Measurements from ENCODE around the gene UBASH3B.

The UBASH3B gene

GRCh38 chr11:122803716-122804115 lies 148.2 kb downstream of the UBASH3B start:
- in situ Hi-C loops (cut with HindIII; ENCODE audit: low sequenced_read_pairs) = loop anchor here (5.0 kb wide), 1 partner anchor 34 kb away; the partner anchor contains the start of gene CRTAM
- no peak for DNase-seq (ENCODE audit: low read depth)
- H3K4me3 ChIP-seq (ENCODE audit: low read depth, low read length) = no peak overlapping the region
- TF ChIP-seq, protein P1, sequence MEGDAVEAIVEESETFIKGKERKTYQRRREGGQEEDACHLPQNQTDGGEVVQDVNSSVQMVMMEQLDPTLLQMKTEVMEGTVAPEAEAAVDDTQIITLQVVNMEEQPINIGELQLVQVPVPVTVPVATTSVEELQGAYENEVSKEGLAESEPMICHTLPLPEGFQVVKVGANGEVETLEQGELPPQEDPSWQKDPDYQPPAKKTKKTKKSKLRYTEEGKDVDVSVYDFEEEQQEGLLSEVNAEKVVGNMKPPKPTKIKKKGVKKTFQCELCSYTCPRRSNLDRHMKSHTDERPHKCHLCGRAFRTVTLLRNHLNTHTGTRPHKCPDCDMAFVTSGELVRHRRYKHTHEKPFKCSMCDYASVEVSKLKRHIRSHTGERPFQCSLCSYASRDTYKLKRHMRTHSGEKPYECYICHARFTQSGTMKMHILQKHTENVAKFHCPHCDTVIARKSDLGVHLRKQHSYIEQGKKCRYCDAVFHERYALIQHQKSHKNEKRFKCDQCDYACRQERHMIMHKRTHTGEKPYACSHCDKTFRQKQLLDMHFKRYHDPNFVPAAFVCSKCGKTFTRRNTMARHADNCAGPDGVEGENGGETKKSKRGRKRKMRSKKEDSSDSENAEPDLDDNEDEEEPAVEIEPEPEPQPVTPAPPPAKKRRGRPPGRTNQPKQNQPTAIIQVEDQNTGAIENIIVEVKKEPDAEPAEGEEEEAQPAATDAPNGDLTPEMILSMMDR (IDR thresholded peaks at IDR 0.05; ENCODE audit: low read depth, low read length, missing control alignments) = no peak

DNA sequence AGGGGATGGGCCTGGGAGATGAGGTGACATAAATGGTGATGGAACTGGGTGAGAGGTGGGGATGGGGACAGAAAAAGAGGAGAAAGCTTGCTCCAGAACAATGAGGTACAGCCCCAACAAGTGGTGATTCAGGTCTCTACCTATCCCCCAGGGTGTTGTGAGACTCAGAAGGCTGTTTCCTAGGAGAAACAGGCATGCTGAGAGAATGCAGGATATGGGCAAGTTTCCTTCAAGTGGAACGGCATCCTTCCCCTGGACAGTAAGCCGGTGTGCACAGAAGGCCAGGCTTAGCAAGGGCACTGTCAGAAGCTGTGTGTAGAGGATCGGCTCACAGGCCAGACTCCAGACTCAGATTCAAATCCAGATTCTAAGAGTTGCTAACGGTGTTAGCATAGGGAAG lies 148.6 kb downstream of the UBASH3B start:
- no peak overlapping the region for H3K4me3 ChIP-seq (ENCODE audit: low read depth, low read length)
- in situ Hi-C loops (cut with HindIII; ENCODE audit: low sequenced_read_pairs) = loop anchor here (5.0 kb wide), 1 partner anchor 33 kb away; the partner anchor contains the start of gene CRTAM
- DNase-seq (ENCODE audit: low read depth) = no peak
- TF ChIP-seq, protein P1 (IDR thresholded peaks at IDR 0.05; ENCODE audit: low read depth, low read length, missing control alignments) = no peak

DNA sequence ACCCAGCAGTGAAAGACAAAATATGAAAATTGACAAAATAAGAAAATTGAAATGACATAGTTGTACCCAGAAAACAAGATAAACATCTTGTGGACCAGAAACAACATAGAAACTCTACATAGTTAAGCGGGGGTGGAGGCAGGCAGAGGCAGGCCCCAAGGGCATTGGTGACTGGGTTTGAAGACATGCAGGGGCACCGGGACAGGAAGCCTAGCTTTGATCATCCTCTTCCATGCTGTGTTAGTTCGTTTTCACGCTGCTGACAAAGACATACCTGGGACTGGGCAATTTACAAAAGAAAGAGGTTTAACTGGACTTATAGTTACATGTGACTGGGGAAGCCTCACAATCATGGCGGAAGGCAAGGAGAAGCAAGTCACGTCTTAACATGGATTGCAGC lies 149.3 kb downstream of the UBASH3B start:
- TF ChIP-seq, protein P1 (IDR thresholded peaks at IDR 0.05; ENCODE audit: low read depth, low read length, missing control alignments) = no peak
- no peak overlapping the region for H3K4me3 ChIP-seq (ENCODE audit: low read depth, low read length)
- in situ Hi-C loops (cut with HindIII; ENCODE audit: low sequenced_read_pairs) = loop anchor here (5.0 kb wide), 1 partner anchor 33 kb away; the partner anchor contains the start of gene CRTAM
- no peak for DNase-seq (ENCODE audit: low read depth)

GRCh38 chr11:122807731-122808477 lies 152.4 kb downstream of the UBASH3B start:
- in situ Hi-C loops (cut with HindIII; ENCODE audit: low sequenced_read_pairs) = no loop called here
- no peak for DNase-seq (ENCODE audit: low read depth)
- TF ChIP-seq, protein P1 (IDR thresholded peaks at IDR 0.05; ENCODE audit: low read depth, low read length, missing control alignments) = no peak
- no peak overlapping the region for H3K4me3 ChIP-seq (ENCODE audit: low read depth, low read length)

GRCh38 chr11:122808478-122808869 lies 153.0 kb downstream of the UBASH3B start:
- no peak for DNase-seq (ENCODE audit: low read depth)
- in situ Hi-C loops (cut with HindIII; ENCODE audit: low sequenced_read_pairs) = no loop called here
- TF ChIP-seq, protein P1 (IDR thresholded peaks at IDR 0.05; ENCODE audit: low read depth, low read length, missing control alignments) = no peak
- no peak overlapping the region for H3K4me3 ChIP-seq (ENCODE audit: low read depth, low read length)

GRCh38 chr11:122809866-122810265 lies 154.3 kb downstream of the UBASH3B start:
- DNase-seq (ENCODE audit: low read depth) = no peak
- H3K4me3 ChIP-seq (ENCODE audit: low read depth, low read length) = no peak overlapping the region
- in situ Hi-C loops (cut with HindIII; ENCODE audit: low sequenced_read_pairs) = no loop called here
- TF ChIP-seq, protein P1 (IDR thresholded peaks at IDR 0.05; ENCODE audit: low read depth, low read length, missing control alignments) = no peak
